GM10248 (cell line): ENCODE data around the gene CTIF.

Experiments
- CTCF ChIA-PET: fragments of 300-600 bp; sonication (Branson Sonifier 250); formaldehyde crosslinking; extraction: SDS; loops from one replicate; lab custom pipeline; 2021; ENCODE audit warnings: antibody characterized with exemption; lab: Yijun Ruan, JAX
- POLR2A ChIA-PET: fragments of 350-650 bp; sonication (Branson Sonifier 250); formaldehyde crosslinking; extraction: SDS; loops from one replicate; lab custom pipeline; 2020; ENCODE audit warnings: antibody characterized with exemption; lab: Yijun Ruan, JAX
- DNase-seq: peaks from one replicate; pipeline ENCODE4 v3.0.0; 2012; ENCODE audit errors: extremely low spot score
- TF ChIP-seq, protein P1 (sequence below): IDR thresholded peaks from 2 replicates; pipeline ENCODE4 v1.5.1; 2012; ENCODE audit warnings: mild to moderate bottlenecking, low read depth; ENCODE audit errors: extremely low read depth, missing control alignments, control extremely low read depth

The CTIF gene

GRCh38 chr18:48540251-48541025 lies 1.6 kb downstream of the CTIF start:
- ChIA-PET POLR2A (no interaction called here), CTCF (no interaction called here)
- DNase-seq: peak; percentile 71
- TF ChIP-seq, protein P1, sequence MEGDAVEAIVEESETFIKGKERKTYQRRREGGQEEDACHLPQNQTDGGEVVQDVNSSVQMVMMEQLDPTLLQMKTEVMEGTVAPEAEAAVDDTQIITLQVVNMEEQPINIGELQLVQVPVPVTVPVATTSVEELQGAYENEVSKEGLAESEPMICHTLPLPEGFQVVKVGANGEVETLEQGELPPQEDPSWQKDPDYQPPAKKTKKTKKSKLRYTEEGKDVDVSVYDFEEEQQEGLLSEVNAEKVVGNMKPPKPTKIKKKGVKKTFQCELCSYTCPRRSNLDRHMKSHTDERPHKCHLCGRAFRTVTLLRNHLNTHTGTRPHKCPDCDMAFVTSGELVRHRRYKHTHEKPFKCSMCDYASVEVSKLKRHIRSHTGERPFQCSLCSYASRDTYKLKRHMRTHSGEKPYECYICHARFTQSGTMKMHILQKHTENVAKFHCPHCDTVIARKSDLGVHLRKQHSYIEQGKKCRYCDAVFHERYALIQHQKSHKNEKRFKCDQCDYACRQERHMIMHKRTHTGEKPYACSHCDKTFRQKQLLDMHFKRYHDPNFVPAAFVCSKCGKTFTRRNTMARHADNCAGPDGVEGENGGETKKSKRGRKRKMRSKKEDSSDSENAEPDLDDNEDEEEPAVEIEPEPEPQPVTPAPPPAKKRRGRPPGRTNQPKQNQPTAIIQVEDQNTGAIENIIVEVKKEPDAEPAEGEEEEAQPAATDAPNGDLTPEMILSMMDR: peak; percentile 17

DNA sequence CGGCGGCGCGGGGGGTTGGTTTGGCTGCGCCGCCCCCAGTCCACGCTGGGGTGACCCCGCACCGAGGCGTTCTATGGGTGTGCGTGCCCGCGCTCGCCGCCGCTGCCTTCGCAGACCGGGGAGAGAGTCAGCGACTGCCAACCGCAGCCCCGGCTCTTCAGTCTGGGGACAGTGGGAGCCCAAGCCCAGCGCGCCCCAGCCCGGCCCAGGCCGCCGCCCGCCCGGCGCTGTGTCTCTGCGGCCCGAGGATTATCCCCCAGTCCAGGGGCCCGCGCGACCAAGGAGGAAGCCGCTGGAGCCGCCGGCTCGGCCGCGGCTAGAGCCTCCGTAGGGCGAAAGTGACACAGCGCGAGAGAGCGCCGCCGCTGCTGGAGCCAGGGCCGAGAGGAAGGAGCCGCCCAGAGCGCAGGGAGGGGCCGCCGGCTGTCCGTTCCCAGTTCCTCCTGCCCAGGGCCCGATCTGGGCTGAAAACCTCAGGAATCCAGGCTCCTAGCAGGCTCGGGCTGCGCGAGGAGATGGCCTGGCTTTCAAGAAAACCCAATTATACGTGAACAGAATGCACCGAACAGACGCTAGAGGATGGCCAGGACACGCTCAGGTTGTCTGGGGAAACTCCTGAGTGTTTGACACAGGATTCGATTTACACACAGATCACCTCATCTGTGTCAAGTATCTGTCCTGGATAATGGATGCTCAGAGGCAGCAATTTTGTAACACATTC lies 2.4 kb downstream of the CTIF start:
- ChIA-PET POLR2A (no interaction called here), CTCF (no interaction called here)
- TF ChIP-seq, protein P1: no peak
- DNase-seq: peak; percentile 66

- ChIA-PET POLR2A (no interaction called here), CTCF (no interaction called here)
- TF ChIP-seq, protein P1: no peak
- DNase-seq: no peak
Observed at GRCh38 chr18:48541747-48542400, 3.0 kb downstream of the CTIF start.

GRCh38 chr18:48542513-48543181 lies 3.8 kb downstream of the CTIF start:
- DNase-seq: no peak
- ChIA-PET POLR2A (no interaction called here), CTCF (no interaction called here)
- TF ChIP-seq, protein P1: no peak

- TF ChIP-seq, protein P1: no peak
- no peak for DNase-seq
- ChIA-PET CTCF (no interaction called here), POLR2A (no interaction called here)
Observed at GRCh38 chr18:48543228-48543627, 4.4 kb downstream of the CTIF start.

DNA sequence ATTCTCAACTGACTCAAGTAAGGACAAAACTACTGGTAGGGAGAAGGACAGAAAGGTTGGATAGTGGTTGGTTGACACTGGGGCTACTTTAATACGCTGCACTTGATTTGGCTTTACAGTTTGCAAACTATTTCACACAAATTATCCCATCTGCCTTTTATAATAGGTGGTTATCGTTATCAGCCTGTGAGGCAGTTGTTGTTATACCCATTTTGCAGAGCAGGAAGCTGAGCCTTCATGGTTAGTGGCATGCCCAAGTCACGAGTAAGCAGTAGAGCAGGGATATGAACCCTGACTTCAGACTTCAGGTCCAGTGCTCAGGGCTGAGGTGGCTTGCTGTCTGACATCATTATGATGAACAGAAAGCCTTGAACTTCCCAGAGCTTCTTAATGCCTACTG lies 5.3 kb downstream of the CTIF start:
- CTCF ChIA-PET: interaction anchor here (1.7 kb wide), 1 partner anchor 12 kb away, joined by 7 read pairs; no protein-coding TSS in a partner anchor
- no peak for DNase-seq
- POLR2A ChIA-PET: no interaction called here
- TF ChIP-seq, protein P1: no peak
